Gastrocnemius medialis (tissue), 4 donors: ENCODE measurements around the gene VAC14.

Source experiments
- POLR2A ChIP-seq, 2 donors: fragments of 450-650 bp; IDR thresholded peaks; one replicate each; pipeline ENCODE4 v1.6.1; 2017; ENCODE audit warnings: antibody characterized with exemption in 2 of 2, mild to moderate bottlenecking in 2 of 2, moderate library complexity in 2 of 2
- TF ChIP-seq, protein P1 (sequence below), 5 experiments: fragments of 450-650 bp in 3 of 5; fragments of 200-600 bp in 2 of 5; sonication (generic) in 2 of 5; IDR thresholded peaks in 4 of 5; conservative IDR thresholded peaks in 1 of 5; 1 replicate in 4 of 5; 2 replicates in 1 of 5; pipeline ENCODE4 v1.5.1; 2016 to 2019; ENCODE audit warnings: antibody characterized with exemption in 5 of 5, mild to moderate bottlenecking in 3 of 5, moderate library complexity in 3 of 5

DNA sequence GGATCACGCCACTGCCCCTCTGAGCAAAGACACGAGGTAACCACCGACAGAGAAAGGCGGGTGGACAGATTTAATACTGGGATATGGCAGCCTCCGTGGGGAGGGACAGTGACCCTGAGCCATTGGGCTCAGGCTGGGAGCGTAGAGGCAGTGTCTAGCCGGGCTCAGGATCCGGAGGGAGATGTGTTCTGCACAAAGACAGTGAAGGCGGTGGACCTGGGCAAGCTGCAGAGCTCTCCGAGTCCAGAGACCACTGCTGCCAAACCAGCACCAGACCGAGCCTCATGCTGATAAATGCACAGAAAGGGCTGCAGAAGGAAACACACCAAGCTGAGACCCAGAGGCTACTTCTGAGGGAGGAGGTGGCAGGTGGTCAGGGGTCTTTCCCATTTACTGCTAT is 88.6 kb downstream of the VAC14 start:
- TF ChIP-seq, protein P1, sequence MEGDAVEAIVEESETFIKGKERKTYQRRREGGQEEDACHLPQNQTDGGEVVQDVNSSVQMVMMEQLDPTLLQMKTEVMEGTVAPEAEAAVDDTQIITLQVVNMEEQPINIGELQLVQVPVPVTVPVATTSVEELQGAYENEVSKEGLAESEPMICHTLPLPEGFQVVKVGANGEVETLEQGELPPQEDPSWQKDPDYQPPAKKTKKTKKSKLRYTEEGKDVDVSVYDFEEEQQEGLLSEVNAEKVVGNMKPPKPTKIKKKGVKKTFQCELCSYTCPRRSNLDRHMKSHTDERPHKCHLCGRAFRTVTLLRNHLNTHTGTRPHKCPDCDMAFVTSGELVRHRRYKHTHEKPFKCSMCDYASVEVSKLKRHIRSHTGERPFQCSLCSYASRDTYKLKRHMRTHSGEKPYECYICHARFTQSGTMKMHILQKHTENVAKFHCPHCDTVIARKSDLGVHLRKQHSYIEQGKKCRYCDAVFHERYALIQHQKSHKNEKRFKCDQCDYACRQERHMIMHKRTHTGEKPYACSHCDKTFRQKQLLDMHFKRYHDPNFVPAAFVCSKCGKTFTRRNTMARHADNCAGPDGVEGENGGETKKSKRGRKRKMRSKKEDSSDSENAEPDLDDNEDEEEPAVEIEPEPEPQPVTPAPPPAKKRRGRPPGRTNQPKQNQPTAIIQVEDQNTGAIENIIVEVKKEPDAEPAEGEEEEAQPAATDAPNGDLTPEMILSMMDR (IDR thresholded peaks at IDR 0.05 in 4 of 5, conservative IDR thresholded peaks at IDR 0.05 in 1 of 5): no peak
- TF ChIP-seq POLR2A (IDR thresholded peaks at IDR 0.05): no peak
